GM13977 (cell line): ENCODE results near the gene SPRR1A.

ENCODE experiments used
- DNase-seq: peaks from one replicate; pipeline ENCODE4 v3.0.0; 2012; ENCODE audit warnings: low spot score
- CTCF ChIP-seq: IDR thresholded peaks from 2 replicates; pipeline ENCODE4 v1.5.1; 2012; ENCODE audit warnings: mild to moderate bottlenecking, control low read depth; ENCODE audit not compliant: insufficient read depth; ENCODE audit errors: extremely low read depth, missing control alignments
- in situ Hi-C: fragments of 300-500 bp; cut with MboI; formaldehyde crosslinking; loops from one replicate; pipeline ENCODE4 v1.12.0; 2022; ENCODE audit warnings: low sequenced_read_pairs, low pct_unique_long_range_greater_than_20kb, mixed read lengths, inconsistent platforms; ENCODE audit not compliant: unreplicated experiment

SPRR1A gene

GRCh38 chr1:152981146-152981871 is 2.6 kb upstream of the SPRR1A start:
- in situ Hi-C loops = no loop called here
- TF ChIP-seq CTCF = no peak
- DNase-seq = no peak

GRCh38 chr1:152982076-152982475 is 1.8 kb upstream of the SPRR1A start:
- no peak for DNase-seq
- in situ Hi-C loops = no loop called here
- TF ChIP-seq CTCF = no peak

- TF ChIP-seq CTCF = no peak
- in situ Hi-C loops = no loop called here
- no peak for DNase-seq
Observed at GRCh38 chr1:152983234-152983633, 647 bp upstream of the SPRR1A start.

GRCh38 chr1:152986578-152986977 is 2.7 kb downstream of the SPRR1A start:
- no peak for DNase-seq
- no peak for TF ChIP-seq CTCF
- in situ Hi-C loops = no loop called here

GRCh38 chr1:152993186-152993585 is 9.3 kb downstream of the SPRR1A start:
- in situ Hi-C loops = no loop called here
- no peak for TF ChIP-seq CTCF
- no peak for DNase-seq

GRCh38 chr1:152995842-152996241 is 12.0 kb downstream of the SPRR1A start:
- in situ Hi-C loops = no loop called here
- no peak for DNase-seq
- TF ChIP-seq CTCF = no peak
